Measurements from ENCODE around the gene ANKRD40.

- TF ChIP-seq POLR2AphosphoS5 (IDR thresholded peaks at IDR 0.05; ENCODE audit: insufficient read depth in 1 of 2, low read depth in 1 of 2) (no peak), CTCF (IDR thresholded peaks at IDR 0.05) (no peak)
These were observed 61.7 kb downstream of the ANKRD40 start for GRCh38 chr17:50645748-50646682.
